H54 (cell line): Measurements from ENCODE around the gene PANK3.
"Not testable (repeated sequence)": the region's sequence is repeated elsewhere in the genome, so short reads cannot be mapped to it uniquely, and the experiment has no call there.

Experiments used
- DNase-seq: peaks from one replicate; pipeline ENCODE4 v3.0.0; 2011; ENCODE audit warnings: low spot score, mixed read lengths; ENCODE audit not compliant: insufficient read length
- FAIRE-seq: peaks from 3 replicates; lab custom pipeline; 2011; peaks lifted over from hg19 to GRCh38; lab: Jason Lieb, UNC
- POLR2A ChIP-seq: IDR thresholded peaks from 2 replicates; pipeline ENCODE4 v1.6.1; 2011; ENCODE audit warnings: low read depth, mild to moderate bottlenecking, low read length

Gene PANK3

DNA sequence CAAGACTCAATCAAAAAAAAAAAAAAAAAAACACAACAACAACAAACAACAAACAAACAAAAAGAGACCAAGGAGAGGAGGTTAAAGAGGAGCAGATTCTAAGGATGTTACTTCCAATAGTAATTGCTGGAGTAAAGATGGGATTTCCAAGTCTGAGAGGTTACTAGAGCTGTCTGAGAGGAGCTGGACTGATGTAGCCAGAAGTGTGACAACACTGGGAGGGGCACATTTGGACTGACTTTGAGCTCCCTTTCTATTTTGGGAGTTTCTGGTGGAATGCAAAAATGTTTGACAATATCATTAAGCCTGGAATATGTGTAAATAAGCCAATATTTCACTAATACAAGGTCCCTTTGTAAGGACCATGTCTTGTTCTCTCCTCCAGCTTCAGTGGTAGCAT, 25.3 kb upstream of the PANK3 start:
- TF ChIP-seq POLR2A, result no peak
- no peak for DNase-seq
- no peak for FAIRE-seq

DNA sequence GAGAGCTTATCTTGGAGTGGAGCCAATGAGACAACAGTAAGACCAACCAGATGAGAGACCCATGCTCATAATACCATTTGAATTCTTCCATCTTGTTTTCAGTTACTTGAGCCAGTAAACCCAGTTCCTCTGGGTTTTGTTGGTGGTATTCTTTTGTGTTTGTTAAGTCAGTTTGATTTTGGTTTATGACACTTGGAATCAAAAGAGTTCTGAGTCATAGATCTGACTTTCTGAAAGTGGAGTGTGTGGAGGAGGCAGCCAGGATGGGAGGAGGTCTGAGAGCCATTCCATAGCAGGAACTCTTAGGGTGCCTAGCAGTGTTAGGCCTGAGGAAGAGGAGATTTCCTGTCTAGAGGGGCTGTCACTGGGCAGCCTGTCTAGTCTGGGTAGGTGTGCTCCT, 24.6 kb upstream of the PANK3 start:
- FAIRE-seq, result no peak
- no peak for DNase-seq
- no peak for TF ChIP-seq POLR2A

DNA sequence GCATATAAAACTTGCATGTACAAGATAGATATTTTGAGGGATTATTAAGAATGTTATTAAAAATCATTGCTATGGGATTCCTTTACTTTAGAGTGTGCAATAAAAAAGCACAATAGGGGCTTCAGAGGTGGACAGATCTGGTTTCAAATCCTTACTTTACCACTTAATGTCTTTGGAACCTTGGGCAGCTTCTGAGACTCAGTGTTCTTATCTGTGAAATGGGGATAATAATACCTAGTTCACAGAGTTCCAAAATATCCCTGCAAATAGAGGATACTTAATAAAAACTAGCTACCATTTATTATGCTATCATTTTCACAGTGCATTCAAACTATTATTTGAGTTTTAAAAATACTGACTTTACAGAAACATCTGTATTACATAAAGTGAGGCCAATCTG, 23.3 kb upstream of the PANK3 start:
- no peak for DNase-seq
- no peak for FAIRE-seq
- no peak for TF ChIP-seq POLR2A

GRCh38 chr5:168601972-168602371, 22.8 kb upstream of the PANK3 start:
- FAIRE-seq (no peak), DNase-seq (no peak)
- no peak for TF ChIP-seq POLR2A

GRCh38 chr5:168600409-168600808, 21.2 kb upstream of the PANK3 start:
- FAIRE-seq (no peak), DNase-seq (no peak)
- TF ChIP-seq POLR2A, result no peak

GRCh38 chr5:168599826-168600225, 20.7 kb upstream of the PANK3 start:
- TF ChIP-seq POLR2A, result no peak
- no peak for DNase-seq
- FAIRE-seq, result no peak

DNA sequence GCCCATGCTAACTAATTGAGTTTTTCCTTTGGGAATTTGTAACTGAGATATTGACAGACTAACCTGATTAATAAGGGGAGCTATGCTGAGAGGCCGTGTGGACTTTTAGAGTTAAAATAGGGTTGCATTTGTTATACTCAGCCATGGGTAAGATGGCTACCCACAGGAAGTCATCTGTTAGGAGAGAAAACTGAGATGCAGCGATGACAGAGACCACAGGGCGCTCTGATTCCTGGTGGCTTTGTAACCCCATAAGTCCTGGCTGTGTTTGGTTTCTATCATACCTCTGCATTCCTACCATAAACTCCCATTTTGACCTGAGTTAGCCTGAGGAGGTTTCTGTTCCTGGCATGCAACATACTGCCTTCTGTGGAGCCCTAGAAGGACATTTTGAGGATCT, 19.5 kb upstream of the PANK3 start:
- FAIRE-seq (no peak), DNase-seq (no peak)
- TF ChIP-seq POLR2A, result no peak

DNA sequence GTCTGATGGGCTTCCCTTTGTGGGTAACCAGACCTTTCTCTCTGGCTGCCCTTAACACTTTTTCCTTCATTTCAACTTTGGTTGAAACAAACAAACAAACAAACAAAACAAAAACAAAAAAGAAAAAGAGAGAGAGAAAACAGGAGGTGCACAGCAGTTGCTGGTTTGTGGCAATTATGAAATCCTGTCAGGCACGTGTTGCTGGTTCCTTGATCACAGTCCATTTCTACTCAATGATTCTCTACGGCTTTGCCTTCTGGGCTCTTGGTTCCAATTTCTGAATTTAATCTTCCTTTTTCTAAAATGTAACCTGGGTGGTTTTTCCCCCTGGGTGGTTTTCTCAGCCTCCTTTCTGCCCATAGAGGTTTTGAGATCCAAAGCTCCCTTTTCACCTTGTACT, 17.8 kb upstream of the PANK3 start:
- FAIRE-seq (no peak), DNase-seq (no peak)
- TF ChIP-seq POLR2A, result no peak

GRCh38 chr5:168596122-168596521, 17.0 kb upstream of the PANK3 start:
- FAIRE-seq, result not testable (repeated sequence)

DNA sequence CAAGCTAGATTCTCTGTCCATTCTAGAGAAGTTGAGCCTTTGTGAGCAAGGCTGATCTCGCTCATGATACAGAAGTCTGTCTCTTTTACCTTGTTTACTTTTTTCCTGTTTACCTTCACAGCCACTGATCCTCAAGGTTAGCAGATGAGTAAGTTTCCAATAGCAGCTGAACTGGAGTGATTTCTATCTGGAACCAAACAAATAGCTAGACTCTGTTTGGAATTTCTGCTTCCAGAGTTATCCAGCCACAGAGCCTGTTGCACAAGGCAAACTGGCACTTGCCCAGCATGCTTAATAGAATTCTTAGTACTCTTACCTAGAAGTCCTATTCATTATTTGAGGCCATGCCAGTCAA, 12.8 kb upstream of the PANK3 start:
- DNase-seq (no peak), FAIRE-seq (no peak)
- no peak for TF ChIP-seq POLR2A

More at GRCh38 chr5:168596122-168596521, 17.0 kb upstream of the PANK3 start:
- not testable (repeated sequence) for DNase-seq

DNA sequence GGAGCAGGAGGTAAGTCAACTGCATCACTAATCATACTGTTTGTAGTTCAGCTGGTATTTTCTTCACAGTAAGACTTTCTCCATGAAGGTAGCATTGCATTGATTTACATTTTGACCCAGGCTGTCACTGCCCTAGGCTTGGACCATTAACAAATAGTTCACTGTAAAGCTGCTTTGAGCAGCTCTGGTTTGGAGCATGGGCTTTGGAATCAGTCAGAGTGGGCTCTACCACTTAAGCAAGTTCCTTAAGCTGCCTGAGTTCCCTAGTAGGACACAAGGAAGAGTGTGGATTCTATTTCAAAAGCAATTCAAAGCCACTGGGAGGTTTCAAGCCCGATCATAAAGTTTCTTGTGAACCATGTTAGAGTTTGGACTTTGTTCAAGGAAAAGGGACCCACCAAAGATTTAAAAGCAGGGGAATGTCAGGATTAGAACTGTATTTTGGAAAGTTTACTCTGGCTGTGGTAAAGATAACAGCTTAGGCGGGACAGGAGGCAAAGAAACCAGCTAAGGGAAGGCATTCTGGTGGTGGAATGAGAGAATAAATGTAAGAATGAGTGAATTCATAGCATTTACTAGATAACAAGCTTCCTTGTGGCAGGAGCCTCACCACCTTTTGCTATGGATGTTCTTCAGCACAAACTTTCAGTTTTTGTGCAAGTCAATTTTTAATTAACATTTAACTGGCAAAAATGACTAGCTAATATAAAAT, 12.3 kb upstream of the PANK3 start:
- no peak for DNase-seq
- no peak for TF ChIP-seq POLR2A
- no peak for FAIRE-seq

DNA sequence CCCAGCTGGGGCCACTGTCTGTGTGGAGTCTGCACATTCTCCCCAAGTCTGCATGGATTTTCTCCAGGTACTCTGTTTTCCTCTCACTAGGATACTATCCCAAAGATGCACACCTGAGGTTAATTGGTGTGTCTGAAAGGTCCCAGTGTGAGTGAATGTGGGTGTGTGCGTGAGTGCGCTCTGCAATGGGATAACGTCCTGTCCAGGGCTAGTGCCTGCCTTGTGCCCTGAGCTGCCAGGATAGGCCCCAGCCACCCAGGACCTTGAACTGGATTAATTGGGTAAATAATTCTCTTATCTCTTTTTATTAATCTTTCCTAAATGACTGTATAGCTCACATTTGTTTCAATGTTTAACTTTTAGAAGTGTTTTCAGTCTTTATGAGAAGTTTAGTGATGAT, 11.5 kb upstream of the PANK3 start:
- TF ChIP-seq POLR2A, result no peak
- FAIRE-seq, result no peak
- DNase-seq, result no peak

DNA sequence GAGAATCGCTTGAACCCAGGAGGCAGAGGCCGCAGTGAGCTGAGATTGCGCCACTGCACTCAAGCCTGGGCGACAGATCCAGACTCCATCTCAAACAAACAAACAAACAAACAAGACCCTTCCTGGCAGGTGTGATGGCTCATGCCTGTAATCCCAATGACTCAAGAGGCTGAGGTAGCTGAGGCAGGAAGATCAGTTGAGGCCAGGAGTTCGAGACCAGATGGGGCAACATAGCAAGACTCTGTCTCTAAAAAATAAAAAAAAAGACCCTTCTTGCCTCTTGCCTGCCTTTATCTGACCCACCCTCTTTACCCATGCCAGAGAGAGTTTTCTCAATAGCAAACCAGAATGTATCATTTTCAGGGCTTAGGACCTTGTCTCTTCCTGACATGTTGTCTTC, 8.8 kb upstream of the PANK3 start:
- TF ChIP-seq POLR2A, result no peak
- FAIRE-seq, result no peak
- DNase-seq, result no peak

DNA sequence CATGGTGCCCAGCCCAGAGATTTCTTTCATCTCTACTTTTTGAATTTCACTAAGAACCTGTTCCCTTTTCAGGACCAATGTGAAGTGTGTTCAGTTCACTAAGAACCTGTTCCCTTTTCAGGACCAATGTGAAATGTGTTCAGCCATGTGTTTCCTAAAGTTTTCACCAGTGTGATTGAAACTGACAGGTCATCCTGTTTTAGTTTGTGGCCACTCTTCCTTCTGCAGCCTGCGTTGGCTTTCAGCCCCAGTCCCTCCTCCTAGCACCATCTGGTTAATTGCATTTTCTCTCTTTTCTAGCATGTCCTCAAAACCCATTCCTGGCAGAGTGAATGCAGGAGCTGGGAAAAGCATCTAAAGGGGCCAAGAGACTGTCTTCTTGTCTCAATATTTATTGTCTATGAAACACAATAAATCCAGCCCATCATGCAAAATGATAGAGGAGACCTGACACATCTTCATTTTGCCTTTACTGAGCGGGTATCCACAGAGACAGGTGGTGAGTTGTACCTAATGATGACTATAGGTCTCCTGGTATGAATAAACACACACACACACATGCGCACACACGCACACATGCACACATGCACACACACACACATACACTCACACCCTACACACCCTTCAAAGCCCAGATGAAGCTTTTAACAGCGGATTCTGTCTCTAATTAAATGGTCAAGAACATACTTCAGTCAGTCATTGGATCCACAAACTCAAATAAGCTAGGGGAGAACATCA, 6.1 kb upstream of the PANK3 start:
- no peak for FAIRE-seq
- DNase-seq, result no peak
- no peak for TF ChIP-seq POLR2A
